H9 (cell line): ENCODE data around the gene PRPF6. TPM values are rescaled to one million over a fixed set of nuclear protein-coding genes. Genes with fewer than 3 reads are reported as not detected.

ENCODE experiments used
- DNase-seq: peaks from one replicate; pipeline ENCODE4 v3.0.0-alpha.2; 2017
- H2AFZ ChIP-seq: one replicate; pipeline ENCODE4 v1.6.1; 2013; ENCODE audit warnings: mild to moderate bottlenecking, low read length, control low read depth, moderate library complexity
- H2AK5ac ChIP-seq: 2 replicates; pipeline ENCODE4 v1.6.1; 2013; ENCODE audit warnings: low read length, control low read depth, mixed read lengths; ENCODE audit not compliant: insufficient read length
- H2BK120ac ChIP-seq: one replicate; pipeline ENCODE4 v1.6.1; 2013; ENCODE audit warnings: low read depth, mild to moderate bottlenecking, low read length, control low read depth, inconsistent platforms; ENCODE audit not compliant: poor library complexity, severe bottlenecking
- H2BK12ac ChIP-seq: 2 replicates; pipeline ENCODE4 v1.6.1; 2013; ENCODE audit warnings: low read length, control low read depth, mixed read lengths, low read depth; ENCODE audit not compliant: insufficient read length
- H2BK15ac ChIP-seq: 2 replicates; pipeline ENCODE4 v1.6.1; 2013; ENCODE audit warnings: low read depth, low read length, control low read depth
- H2BK20ac ChIP-seq: one replicate; pipeline ENCODE4 v1.6.1; 2013; ENCODE audit warnings: low read depth, mild to moderate bottlenecking, low read length, control low read depth, inconsistent platforms; ENCODE audit not compliant: poor library complexity, severe bottlenecking
- H2BK5ac ChIP-seq: 2 replicates; pipeline ENCODE4 v1.6.1; 2013; ENCODE audit warnings: low read length, control low read depth, mixed read lengths; ENCODE audit not compliant: insufficient read length
- H3K14ac ChIP-seq: 2 replicates; pipeline ENCODE4 v1.6.1; 2013; ENCODE audit warnings: low read length, control low read depth; ENCODE audit not compliant: insufficient read depth
- H3K18ac ChIP-seq: 2 replicates; pipeline ENCODE4 v1.6.1; 2013; ENCODE audit warnings: low read depth, mild to moderate bottlenecking, mixed read lengths, low read length, control low read depth; ENCODE audit not compliant: insufficient read length
- H3K23ac ChIP-seq: 2 replicates; pipeline ENCODE4 v1.6.1; 2013; ENCODE audit warnings: low read length, control low read depth, mixed read lengths, low read depth; ENCODE audit not compliant: insufficient read length
- H3K23me2 ChIP-seq: 2 replicates; pipeline ENCODE4 v1.6.1; 2013; ENCODE audit warnings: low read depth, mild to moderate bottlenecking, mixed read lengths, low read length, control low read depth; ENCODE audit not compliant: insufficient read length, poor library complexity, severe bottlenecking
- H3K27ac ChIP-seq: 2 replicates; pipeline ENCODE4 v1.5.1; 2013; ENCODE audit warnings: low read length, control low read depth, mixed read lengths, low read depth; ENCODE audit not compliant: insufficient read length
- H3K27me3 ChIP-seq: 2 replicates; pipeline ENCODE4 v1.6.1; 2013; ENCODE audit warnings: low read length, control low read depth, inconsistent platforms; ENCODE audit not compliant: insufficient read depth
- H3K4ac ChIP-seq: 2 replicates; pipeline ENCODE4 v1.6.1; 2013; ENCODE audit warnings: low read depth, mild to moderate bottlenecking, control low read depth, inconsistent platforms, low read length, moderate library complexity
- H3K4me1 ChIP-seq: 2 replicates; pipeline ENCODE4 v1.6.1; 2013; ENCODE audit warnings: low read length, control low read depth, inconsistent platforms; ENCODE audit not compliant: insufficient read depth
- H3K4me2 ChIP-seq: 2 replicates; pipeline ENCODE4 v1.6.1; 2013; ENCODE audit warnings: low read length, control low read depth, mixed read lengths; ENCODE audit not compliant: insufficient read length, insufficient read depth
- H3K56ac ChIP-seq: 2 replicates; pipeline ENCODE4 v1.6.1; 2013; ENCODE audit warnings: low read depth, mild to moderate bottlenecking, mixed read lengths, low read length, control low read depth; ENCODE audit not compliant: insufficient read length
- H3K79me1 ChIP-seq: 2 replicates; pipeline ENCODE4 v1.6.1; 2013; ENCODE audit warnings: low read depth, mild to moderate bottlenecking, moderate library complexity, low read length, control low read depth, inconsistent platforms; ENCODE audit not compliant: insufficient read depth, poor library complexity, severe bottlenecking
- H3K79me2 ChIP-seq: 2 replicates; pipeline ENCODE4 v1.6.1; 2013; ENCODE audit warnings: low read length, control low read depth, inconsistent platforms; ENCODE audit not compliant: insufficient read depth
- H3K9ac ChIP-seq: 2 replicates; pipeline ENCODE4 v1.6.1; 2013; ENCODE audit warnings: low read length, control low read depth, mixed read lengths; ENCODE audit not compliant: insufficient read length; ENCODE audit errors: extremely low read depth
- H3K9me3 ChIP-seq: one replicate; pipeline ENCODE4 v1.6.1; 2013; ENCODE audit warnings: low read depth, low read length, inconsistent platforms; ENCODE audit not compliant: control insufficient read depth
- H3T11ph ChIP-seq: one replicate; pipeline ENCODE4 v1.6.1; 2013; ENCODE audit warnings: mild to moderate bottlenecking, low read length, control low read depth, inconsistent platforms
- H4K20me1 ChIP-seq: one replicate; pipeline ENCODE4 v1.6.1; 2013; ENCODE audit not compliant: control insufficient read depth, insufficient read length, insufficient read depth
- H4K5ac ChIP-seq: 2 replicates; pipeline ENCODE4 v1.6.1; 2013; ENCODE audit warnings: low read depth, mild to moderate bottlenecking, mixed read lengths, low read length, control low read depth; ENCODE audit not compliant: insufficient read length
- H4K8ac ChIP-seq: replicated peaks from 2 replicates; pipeline ENCODE4 v1.6.1; 2013; ENCODE audit warnings: low read length, control low read depth, mixed read lengths, low read depth; ENCODE audit not compliant: insufficient read length
- H4K91ac ChIP-seq: 2 replicates; pipeline ENCODE4 v1.6.1; 2013; ENCODE audit warnings: low read depth, mild to moderate bottlenecking, moderate library complexity, mixed read lengths, low read length, control low read depth; ENCODE audit not compliant: insufficient read length
- H3K27ac Mint-ChIP-seq, 3 experiments: 2 replicates in 2 of 3; 3 replicates in 1 of 3; pipeline ENCODE4 v1.8.0; 2020 to 2021; ENCODE audit warnings: mixed read lengths in 3 of 3, mild to moderate bottlenecking in 1 of 3, moderate library complexity in 1 of 3
- H3K27me3 Mint-ChIP-seq: 2 replicates; pipeline ENCODE4 v1.8.0; 2021; ENCODE audit warnings: low read depth, mild to moderate bottlenecking, moderate library complexity, mixed read lengths
- H3K36me3 Mint-ChIP-seq, 3 experiments: 2 replicates in 2 of 3; 3 replicates in 1 of 3; pipeline ENCODE4 v1.8.0; 2020 to 2021; ENCODE audit warnings: low read depth in 3 of 3, mixed read lengths in 3 of 3; ENCODE audit not compliant: insufficient read depth in 1 of 3
- H3K4me1 Mint-ChIP-seq, 2 experiments: 2 replicates each; pipeline ENCODE4 v1.8.0; 2020; ENCODE audit warnings: mixed read lengths in 2 of 2
- H3K4me3 Mint-ChIP-seq, 2 experiments: 2 replicates in 1 of 2; 3 replicates in 1 of 2; pipeline ENCODE4 v1.8.0; 2020 to 2021; ENCODE audit warnings: mild to moderate bottlenecking in 2 of 2, mixed read lengths in 2 of 2, moderate library complexity in 1 of 2
- H3K9me3 Mint-ChIP-seq, 2 experiments: 2 replicates in 1 of 2; 3 replicates in 1 of 2; pipeline ENCODE4 v1.8.0; 2020; ENCODE audit warnings: mild to moderate bottlenecking in 2 of 2, mixed read lengths in 2 of 2, moderate library complexity in 1 of 2
- CTCF ChIP-seq: fragments of 200-600 bp; sonication (generic); conservative IDR thresholded peaks from 3 replicates; pipeline ENCODE4 v1.8.0; 2021; ENCODE audit warnings: antibody characterized with exemption, mild to moderate bottlenecking
- WGBS: extraction: QIAGEN DNeasy Blood & Tissue Kit; methylation state at CpG from one replicate; pipeline ENCODE4 v1.1.7; 2013; ENCODE audit warnings: missing lambda C conversion rate, low lambda C conversion rate, mixed read lengths; ENCODE audit not compliant: insufficient read length; ENCODE audit errors: extremely low coverage; 5-methylcytosine and 5-hydroxymethylcytosine counted together
- total RNA-seq: library from RNA; stranded (reverse); gene quantifications from 2 replicates; pipeline ENCODE4 v1.2.1, GENCODE V29; 2021

PRPF6 gene
- total RNA-seq, 1 experiment from 2014 or later, result 87.9 TPM

- H3K27me3 Mint-ChIP-seq, result no peaks in the 10 kb centered on the region
- DNase-seq, result peak; percentile 74
- Histone ChIP-seq H3K56ac (no peak overlapping the region), H3K23ac (no peak overlapping the region), H3K79me1 (no peaks in the 10 kb centered on the region), H2AFZ (no peak overlapping the region), H3T11ph (no peak overlapping the region), H2BK20ac (no peak overlapping the region), H4K20me1 (no peaks in the 10 kb centered on the region), H3K9me3 (no peaks in the 10 kb centered on the region), H3K4ac (no peak overlapping the region), H3K9ac (no peak overlapping the region), H3K23me2 (peaks cover 13% of the 10 kb centered on the region), H3K4me1 (no peaks in the 10 kb centered on the region), H2BK12ac (no peak overlapping the region), H2BK5ac (no peak overlapping the region), H4K5ac (no peak overlapping the region), H3K14ac (no peak overlapping the region), H4K91ac (no peak overlapping the region), H2AK5ac (no peak overlapping the region), H3K4me2 (no peak overlapping the region), H3K27ac (no peak overlapping the region), H3K27me3 (no peaks in the 10 kb centered on the region), H4K8ac (no peak overlapping the region), H3K79me2 (0 out of 2 replicates have a peak, but pooled peaks cover 2% of the 10 kb centered on the region), H2BK120ac (no peak overlapping the region), H2BK15ac (no peak overlapping the region), H3K18ac (no peak overlapping the region)
- H3K27ac Mint-ChIP-seq, result no peak overlapping the region
- no peaks in the 10 kb centered on the region for H3K9me3 Mint-ChIP-seq
- H3K4me3 Mint-ChIP-seq, result no peak overlapping the region
- TF ChIP-seq CTCF, result no peak
- H3K36me3 Mint-ChIP-seq, result peaks cover 0 to 26% (median 23%) of the 10 kb centered on the region in 3 experiments; a peak in 6 of 7 replicates
- no CpG with 5 or more reads among the region's 23 CpGs for WGBS
- H3K4me1 Mint-ChIP-seq, result peaks cover 3 to 9% of the 10 kb centered on the region in 2 experiments
These were observed 40.9 kb upstream of the PRPF6 start for GRCh38 chr20:63940071-63940471.
